ENCODE measurements around the gene C11orf65.

The C11orf65 gene

DNA sequence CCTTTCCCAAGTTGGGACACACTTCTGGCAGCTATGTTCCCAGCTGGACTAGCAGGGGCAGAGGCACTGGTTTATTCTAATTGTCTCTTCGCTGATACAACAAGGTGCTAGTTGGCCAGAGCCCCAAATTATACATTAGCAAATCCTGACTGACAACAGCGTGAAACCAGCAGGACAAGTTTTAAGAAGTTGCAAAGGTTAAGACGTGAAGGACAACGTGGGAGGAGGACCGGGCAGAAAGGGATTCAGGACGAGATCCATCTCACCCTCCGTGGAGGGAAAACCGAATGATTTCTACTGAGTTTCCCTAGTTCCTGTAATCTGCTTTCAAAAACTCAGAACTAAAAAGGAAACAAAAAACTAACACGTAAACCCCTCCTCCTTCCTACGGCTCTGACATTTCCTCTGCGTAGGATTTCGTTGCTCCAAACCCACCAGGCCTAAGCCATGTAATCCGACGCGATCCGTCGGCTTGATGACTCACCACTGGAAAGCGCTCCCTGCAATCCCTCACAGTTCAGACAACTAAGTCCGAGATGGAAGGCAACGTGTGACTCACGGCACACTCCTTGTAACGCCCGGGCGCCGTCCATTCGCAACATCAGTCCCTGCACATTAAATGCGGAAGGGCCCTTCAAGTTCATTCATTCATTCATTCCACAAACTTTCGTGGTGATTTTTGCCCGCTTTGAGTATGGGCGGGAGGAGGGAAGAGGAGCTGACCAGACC is 30.2 kb upstream of the C11orf65 start:
- H3K36me3 ChIP-seq (ENCODE audit: control insufficient read depth, insufficient read depth, low read length) = no peaks in the 10 kb centered on the region
- peaks cover 8% of the 10 kb centered on the region for H3K4me1 ChIP-seq (ENCODE audit: control insufficient read depth, insufficient read depth, low read length)
- peak overlapping the region; percentile 58 for H3K4me3 ChIP-seq (ENCODE audit: low read depth, low read length)
- H3K9me3 ChIP-seq (ENCODE audit: control insufficient read depth, insufficient read depth, low read length) = no peaks in the 10 kb centered on the region
- peak overlapping the region; percentile 9 for H3K9ac ChIP-seq (ENCODE audit: low read depth, low read length)
- H3K27me3 ChIP-seq (ENCODE audit: control insufficient read depth, insufficient read depth, low read length) = no peaks in the 10 kb centered on the region

DNA sequence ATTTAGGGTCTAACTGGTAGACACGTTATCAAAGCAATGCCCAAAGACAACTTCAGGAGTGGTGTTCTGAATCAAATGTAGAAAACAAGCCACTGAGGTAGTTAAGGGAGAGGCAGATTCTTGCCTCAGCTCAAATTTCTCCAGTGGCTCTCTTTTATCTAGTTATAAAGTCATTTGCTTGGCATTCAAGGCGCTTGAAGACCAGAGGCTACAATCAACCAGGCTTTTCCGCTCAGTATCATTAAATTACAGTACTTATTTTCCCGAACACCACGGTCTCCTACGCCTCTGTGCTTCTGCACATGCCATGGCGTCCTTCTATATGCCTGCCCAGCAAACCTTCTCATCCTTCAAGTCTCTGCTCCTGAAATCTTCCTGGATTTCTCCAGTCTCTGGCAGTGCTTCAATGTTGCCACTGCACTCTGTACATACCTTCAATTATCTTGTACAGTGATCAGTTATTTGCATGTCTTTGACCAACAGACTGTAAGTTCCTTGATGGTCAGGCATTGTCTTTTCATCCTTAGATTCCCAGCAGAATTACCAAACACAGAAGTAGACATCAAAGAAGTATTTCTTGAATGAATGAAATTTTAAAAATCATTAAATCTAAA is 29.4 kb upstream of the C11orf65 start:
- Histone ChIP-seq H3K4me3 (ENCODE audit: low read depth, low read length) (peak overlapping the region; percentile 58), H3K9me3 (ENCODE audit: control insufficient read depth, insufficient read depth, low read length) (no peaks in the 10 kb centered on the region), H3K9ac (ENCODE audit: low read depth, low read length) (no peak overlapping the region), H3K4me1 (ENCODE audit: control insufficient read depth, insufficient read depth, low read length) (peaks cover 8% of the 10 kb centered on the region), H3K27me3 (ENCODE audit: control insufficient read depth, insufficient read depth, low read length) (no peaks in the 10 kb centered on the region), H3K36me3 (ENCODE audit: control insufficient read depth, insufficient read depth, low read length) (no peaks in the 10 kb centered on the region)

DNA sequence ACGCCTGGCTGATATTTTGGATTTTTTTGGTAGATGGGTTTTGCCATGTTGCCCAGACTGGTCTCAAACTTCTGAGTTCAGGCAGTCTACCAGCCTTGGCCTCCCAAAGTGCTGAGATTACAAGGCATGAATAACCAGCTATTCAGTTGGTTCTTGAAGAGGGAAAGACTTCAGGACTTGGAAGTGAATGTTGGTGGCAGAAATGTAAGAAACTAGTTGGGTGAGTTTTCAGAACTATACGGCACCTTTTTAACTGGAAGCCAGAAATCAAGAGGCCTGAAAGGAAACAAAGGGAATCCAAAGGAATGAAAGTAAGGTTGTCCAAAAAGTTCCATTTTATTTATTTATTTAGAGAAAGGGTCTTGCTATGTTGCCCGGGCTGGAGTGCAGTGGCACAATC is 28.0 kb upstream of the C11orf65 start:
- no peaks in the 10 kb centered on the region for H3K36me3 ChIP-seq (ENCODE audit: control insufficient read depth, insufficient read depth, low read length)
- H3K4me1 ChIP-seq (ENCODE audit: control insufficient read depth, insufficient read depth, low read length) = peaks cover 10% of the 10 kb centered on the region
- no peaks in the 10 kb centered on the region for H3K9me3 ChIP-seq (ENCODE audit: control insufficient read depth, insufficient read depth, low read length)
- no peak overlapping the region for H3K4me3 ChIP-seq (ENCODE audit: low read depth, low read length)
- H3K9ac ChIP-seq (ENCODE audit: low read depth, low read length) = no peak overlapping the region
- no peaks in the 10 kb centered on the region for H3K27me3 ChIP-seq (ENCODE audit: control insufficient read depth, insufficient read depth, low read length)

DNA sequence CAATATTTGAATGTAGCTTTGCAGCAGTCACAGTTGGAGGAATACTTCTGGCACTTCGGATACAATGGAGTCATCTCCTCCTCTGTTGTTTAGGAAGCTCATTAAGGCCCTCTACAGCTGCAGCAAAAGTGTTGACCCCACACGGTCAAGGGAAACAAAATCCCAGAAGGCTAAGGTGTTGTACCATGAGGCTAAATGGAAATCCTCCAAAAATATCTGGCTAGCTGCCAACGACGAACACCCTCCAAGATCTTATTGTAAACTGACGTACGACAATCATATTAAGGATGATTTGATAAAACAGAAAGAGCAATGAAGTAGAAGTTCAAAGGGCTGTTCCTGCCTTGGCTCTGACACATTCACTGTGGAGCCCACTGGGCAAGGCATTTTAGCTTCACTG is 26.9 kb upstream of the C11orf65 start:
- H3K9ac ChIP-seq (ENCODE audit: low read depth, low read length) = no peak overlapping the region
- H3K4me1 ChIP-seq (ENCODE audit: control insufficient read depth, insufficient read depth, low read length) = peaks cover 10% of the 10 kb centered on the region
- H3K4me3 ChIP-seq (ENCODE audit: low read depth, low read length) = no peak overlapping the region

DNA sequence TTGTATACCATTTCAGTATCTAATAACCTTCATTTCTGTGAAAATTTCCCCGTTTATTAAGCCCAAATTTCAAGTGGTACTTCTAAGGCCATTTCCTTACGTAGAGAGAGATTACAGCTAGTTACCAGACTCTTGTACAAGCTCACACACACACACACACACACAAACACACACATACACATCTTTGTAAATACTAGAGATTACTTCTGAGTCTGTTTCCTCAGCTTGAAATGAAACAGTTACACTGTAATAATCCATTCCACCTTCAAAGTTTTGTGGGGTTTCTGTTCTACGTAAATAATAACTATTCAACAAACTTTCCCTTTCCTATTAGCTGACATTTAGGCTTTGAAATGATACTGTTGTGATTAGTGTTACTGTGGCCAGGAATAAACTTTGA is 24.6 kb upstream of the C11orf65 start:
- Histone ChIP-seq H3K9me3 (ENCODE audit: control insufficient read depth, insufficient read depth, low read length) (no peaks in the 10 kb centered on the region), H3K27me3 (ENCODE audit: control insufficient read depth, insufficient read depth, low read length) (no peaks in the 10 kb centered on the region), H3K36me3 (ENCODE audit: control insufficient read depth, insufficient read depth, low read length) (no peaks in the 10 kb centered on the region), H3K9ac (ENCODE audit: low read depth, low read length) (no peak overlapping the region), H3K4me1 (ENCODE audit: control insufficient read depth, insufficient read depth, low read length) (peaks cover 8% of the 10 kb centered on the region), H3K4me3 (ENCODE audit: low read depth, low read length) (no peak overlapping the region)

More for the DNA sequence above, 26.9 kb upstream of the C11orf65 start:
- Histone ChIP-seq H3K36me3 (ENCODE audit: control insufficient read depth, insufficient read depth, low read length) (no peaks in the 10 kb centered on the region), H3K9me3 (ENCODE audit: control insufficient read depth, insufficient read depth, low read length) (no peaks in the 10 kb centered on the region), H3K27me3 (ENCODE audit: control insufficient read depth, insufficient read depth, low read length) (no peaks in the 10 kb centered on the region)

DNA sequence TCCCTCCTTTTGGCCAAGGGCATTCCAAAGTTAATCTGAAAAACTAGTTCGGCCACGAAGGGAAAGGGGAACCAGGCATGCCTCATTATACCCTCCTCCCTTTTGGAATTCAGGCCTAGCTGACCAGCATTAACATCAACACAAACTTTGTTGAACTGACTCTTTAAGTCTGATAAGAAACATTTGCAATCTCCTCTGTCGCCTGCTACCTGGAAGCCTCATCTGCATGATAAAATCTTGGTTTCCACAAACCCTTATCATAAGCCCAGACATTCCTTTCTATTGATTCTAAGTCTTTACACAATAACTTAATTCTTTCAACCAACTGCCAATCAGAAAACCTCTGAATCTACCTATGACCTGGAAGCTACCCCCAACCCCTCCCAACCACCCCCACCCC is 19.5 kb upstream of the C11orf65 start:
- peaks cover 2% of the 10 kb centered on the region for H3K4me1 ChIP-seq (ENCODE audit: control insufficient read depth, insufficient read depth, low read length)
- no peak overlapping the region for H3K9ac ChIP-seq (ENCODE audit: low read depth, low read length)
- H3K9me3 ChIP-seq (ENCODE audit: control insufficient read depth, insufficient read depth, low read length) = no peaks in the 10 kb centered on the region
- peaks cover 3% of the 10 kb centered on the region for H3K36me3 ChIP-seq (ENCODE audit: control insufficient read depth, insufficient read depth, low read length)
- no peak overlapping the region for H3K4me3 ChIP-seq (ENCODE audit: low read depth, low read length)
- no peaks in the 10 kb centered on the region for H3K27me3 ChIP-seq (ENCODE audit: control insufficient read depth, insufficient read depth, low read length)

DNA sequence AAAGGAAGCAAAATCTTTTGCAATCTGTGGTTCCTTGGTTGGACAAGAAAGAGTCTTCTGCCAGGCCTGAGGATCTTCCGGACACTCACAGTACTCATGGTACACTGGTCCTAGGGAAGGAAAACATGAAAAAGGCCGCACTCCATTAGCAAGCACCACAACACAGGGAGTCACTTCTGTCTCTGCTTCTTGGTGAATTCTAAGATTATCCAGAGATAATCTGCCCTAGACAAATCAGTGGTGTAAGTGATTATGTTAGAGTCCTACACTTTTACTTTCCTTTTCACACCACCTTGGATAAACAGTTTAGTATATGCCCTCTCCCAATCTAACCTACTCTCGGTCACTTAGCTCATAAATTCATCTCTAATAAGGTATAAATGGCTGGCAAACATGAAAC is 19.0 kb upstream of the C11orf65 start:
- no peak overlapping the region for H3K4me3 ChIP-seq (ENCODE audit: low read depth, low read length)
- H3K9me3 ChIP-seq (ENCODE audit: control insufficient read depth, insufficient read depth, low read length) = no peaks in the 10 kb centered on the region
- H3K36me3 ChIP-seq (ENCODE audit: control insufficient read depth, insufficient read depth, low read length) = peaks cover 3% of the 10 kb centered on the region
- H3K9ac ChIP-seq (ENCODE audit: low read depth, low read length) = no peak overlapping the region
- H3K4me1 ChIP-seq (ENCODE audit: control insufficient read depth, insufficient read depth, low read length) = peaks cover 2% of the 10 kb centered on the region
- no peaks in the 10 kb centered on the region for H3K27me3 ChIP-seq (ENCODE audit: control insufficient read depth, insufficient read depth, low read length)

DNA sequence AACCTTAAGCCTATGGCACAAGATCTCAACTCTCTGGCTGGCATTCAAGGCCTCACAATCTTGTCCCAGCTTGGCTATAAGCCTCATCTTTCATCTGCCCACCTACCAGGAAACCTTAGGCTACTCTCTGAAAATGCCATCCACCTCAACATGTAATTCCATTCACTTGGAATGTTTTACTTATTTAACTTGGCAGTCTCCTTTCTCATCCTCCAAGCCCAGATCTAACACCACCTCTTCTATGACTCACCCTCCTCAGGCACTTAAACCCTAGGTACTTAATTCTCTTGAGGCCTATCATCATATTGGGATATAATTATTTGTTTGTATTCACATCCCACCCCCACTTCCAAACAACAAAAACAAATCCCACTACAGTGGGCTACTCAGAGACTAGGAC is 15.8 kb upstream of the C11orf65 start:
- H3K4me1 ChIP-seq (ENCODE audit: control insufficient read depth, insufficient read depth, low read length) = no peaks in the 10 kb centered on the region
- H3K4me3 ChIP-seq (ENCODE audit: low read depth, low read length) = no peak overlapping the region
- peaks cover 3% of the 10 kb centered on the region for H3K36me3 ChIP-seq (ENCODE audit: control insufficient read depth, insufficient read depth, low read length)
- no peak overlapping the region for H3K9ac ChIP-seq (ENCODE audit: low read depth, low read length)
- H3K9me3 ChIP-seq (ENCODE audit: control insufficient read depth, insufficient read depth, low read length) = no peaks in the 10 kb centered on the region
- H3K27me3 ChIP-seq (ENCODE audit: control insufficient read depth, insufficient read depth, low read length) = no peaks in the 10 kb centered on the region

DNA sequence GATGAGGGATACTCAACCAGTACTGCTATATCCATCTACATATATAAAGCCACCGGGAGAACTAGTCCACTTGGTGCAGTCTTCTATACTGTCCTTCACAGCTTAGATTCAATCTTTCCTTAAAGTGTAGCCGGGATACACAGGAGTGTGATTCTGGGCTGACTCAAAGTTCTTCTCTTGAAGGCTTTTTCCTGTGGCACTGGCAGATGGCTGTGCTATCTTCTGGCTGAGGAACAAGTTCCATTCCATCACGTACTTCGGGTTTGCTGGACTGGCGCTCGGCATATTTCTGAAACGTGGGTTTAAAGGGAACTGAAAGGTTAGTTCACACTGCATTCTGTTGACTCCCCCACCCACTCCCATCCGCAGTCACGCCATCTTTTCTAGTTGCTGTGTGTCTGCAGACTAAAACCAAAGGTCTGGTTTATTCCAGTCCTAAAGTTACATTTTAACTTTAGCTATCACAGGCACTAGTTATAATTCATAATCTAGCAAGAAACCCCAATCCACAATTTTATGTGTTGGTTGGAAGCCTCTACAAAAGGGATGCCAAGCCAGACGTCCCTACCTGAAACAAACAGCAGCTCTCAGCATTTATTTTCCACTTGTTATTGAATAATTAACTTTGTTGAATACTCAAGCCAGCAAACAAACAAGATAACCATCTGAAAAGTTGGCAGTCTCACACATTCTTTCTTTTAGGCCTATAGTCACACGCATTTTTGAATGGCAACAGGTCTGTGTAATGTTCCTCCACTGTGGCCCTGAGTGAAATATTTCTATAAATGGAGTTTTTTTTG is 7.5 kb upstream of the C11orf65 start:
- no peaks in the 10 kb centered on the region for H3K27me3 ChIP-seq (ENCODE audit: control insufficient read depth, insufficient read depth, low read length)
- H3K4me3 ChIP-seq (ENCODE audit: low read depth, low read length) = no peak overlapping the region
- no peaks in the 10 kb centered on the region for H3K36me3 ChIP-seq (ENCODE audit: control insufficient read depth, insufficient read depth, low read length)
- no peaks in the 10 kb centered on the region for H3K9me3 ChIP-seq (ENCODE audit: control insufficient read depth, insufficient read depth, low read length)
- H3K9ac ChIP-seq (ENCODE audit: low read depth, low read length) = no peak overlapping the region
- no peaks in the 10 kb centered on the region for H3K4me1 ChIP-seq (ENCODE audit: control insufficient read depth, insufficient read depth, low read length)

DNA sequence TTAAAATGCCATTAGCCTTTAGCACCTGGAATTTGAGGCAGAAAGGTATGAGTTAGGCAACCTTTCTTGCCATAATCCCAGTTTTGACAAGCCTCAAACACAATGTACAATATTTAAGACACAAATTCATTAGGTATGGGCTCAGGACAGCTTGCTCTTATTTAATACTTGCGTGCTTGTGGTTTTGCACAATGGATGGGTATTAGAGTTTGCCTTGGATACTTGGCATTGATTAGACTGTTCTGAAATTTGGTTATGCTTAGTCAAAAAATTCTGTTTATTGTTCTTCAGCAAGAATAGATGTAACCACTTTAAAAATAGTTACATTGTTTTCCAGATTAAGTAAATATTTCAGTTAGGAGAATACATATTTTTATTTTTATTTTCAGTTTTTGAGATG is 5.4 kb upstream of the C11orf65 start:
- Histone ChIP-seq H3K9me3 (ENCODE audit: control insufficient read depth, insufficient read depth, low read length) (no peaks in the 10 kb centered on the region), H3K36me3 (ENCODE audit: control insufficient read depth, insufficient read depth, low read length) (no peaks in the 10 kb centered on the region), H3K4me3 (ENCODE audit: low read depth, low read length) (no peak overlapping the region), H3K4me1 (ENCODE audit: control insufficient read depth, insufficient read depth, low read length) (no peaks in the 10 kb centered on the region), H3K9ac (ENCODE audit: low read depth, low read length) (no peak overlapping the region), H3K27me3 (ENCODE audit: control insufficient read depth, insufficient read depth, low read length) (no peaks in the 10 kb centered on the region)

DNA sequence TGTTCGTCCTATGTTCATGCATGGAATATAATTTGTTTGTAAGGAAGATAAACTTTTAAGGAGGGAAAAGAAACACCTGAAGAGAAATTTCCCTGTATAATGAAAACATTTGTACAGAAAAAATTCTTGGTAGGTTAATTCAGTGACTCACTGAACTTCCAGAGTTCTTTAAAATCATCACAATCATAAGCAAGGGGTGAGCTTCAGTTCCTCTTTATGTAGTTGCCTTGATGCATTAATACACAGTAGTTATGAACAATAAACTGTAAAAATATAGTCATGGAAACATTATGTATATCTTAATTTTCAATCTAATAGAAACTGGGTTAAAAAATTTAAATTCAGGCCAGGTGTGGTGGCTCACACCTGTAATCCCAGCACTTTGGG is 1.1 kb upstream of the C11orf65 start:
- no peaks in the 10 kb centered on the region for H3K27me3 ChIP-seq (ENCODE audit: control insufficient read depth, insufficient read depth, low read length)
- no peak overlapping the region for H3K4me3 ChIP-seq (ENCODE audit: low read depth, low read length)
- H3K9me3 ChIP-seq (ENCODE audit: control insufficient read depth, insufficient read depth, low read length) = no peaks in the 10 kb centered on the region
- H3K9ac ChIP-seq (ENCODE audit: low read depth, low read length) = no peak overlapping the region
- no peaks in the 10 kb centered on the region for H3K4me1 ChIP-seq (ENCODE audit: control insufficient read depth, insufficient read depth, low read length)
- H3K36me3 ChIP-seq (ENCODE audit: control insufficient read depth, insufficient read depth, low read length) = no peaks in the 10 kb centered on the region

DNA sequence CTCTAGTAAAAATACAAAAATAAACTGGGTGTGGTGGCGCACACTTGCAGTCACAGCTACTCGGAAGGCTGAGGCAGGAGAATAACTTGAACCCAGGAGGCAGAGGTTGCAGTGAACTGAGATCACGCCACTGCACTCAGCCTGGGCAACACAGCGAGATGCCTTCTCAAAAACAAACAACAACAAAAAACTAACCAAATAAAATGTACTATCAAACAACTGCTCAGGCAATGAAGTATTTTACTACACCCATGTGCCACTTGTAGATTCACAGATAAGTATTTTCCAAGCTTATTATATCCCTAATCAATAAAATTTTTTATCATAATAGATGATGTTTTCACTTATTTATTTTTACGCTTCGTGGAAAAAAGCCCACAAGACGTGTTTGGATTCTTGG is 924 bp downstream of the C11orf65 start:
- Histone ChIP-seq H3K9me3 (ENCODE audit: control insufficient read depth, insufficient read depth, low read length) (no peaks in the 10 kb centered on the region), H3K4me3 (ENCODE audit: low read depth, low read length) (peak overlapping the region; percentile 87), H3K36me3 (ENCODE audit: control insufficient read depth, insufficient read depth, low read length) (no peaks in the 10 kb centered on the region), H3K27me3 (ENCODE audit: control insufficient read depth, insufficient read depth, low read length) (no peaks in the 10 kb centered on the region), H3K9ac (ENCODE audit: low read depth, low read length) (no peak overlapping the region), H3K4me1 (ENCODE audit: control insufficient read depth, insufficient read depth, low read length) (no peaks in the 10 kb centered on the region)
